GM19238 (cell line): Measurements from ENCODE around the gene LUM.

ENCODE experiments used
- DNase-seq: peaks from one replicate; pipeline ENCODE4 v3.0.0; 2011; ENCODE audit warnings: low spot score; ENCODE audit not compliant: insufficient read length

LUM gene, protein sequence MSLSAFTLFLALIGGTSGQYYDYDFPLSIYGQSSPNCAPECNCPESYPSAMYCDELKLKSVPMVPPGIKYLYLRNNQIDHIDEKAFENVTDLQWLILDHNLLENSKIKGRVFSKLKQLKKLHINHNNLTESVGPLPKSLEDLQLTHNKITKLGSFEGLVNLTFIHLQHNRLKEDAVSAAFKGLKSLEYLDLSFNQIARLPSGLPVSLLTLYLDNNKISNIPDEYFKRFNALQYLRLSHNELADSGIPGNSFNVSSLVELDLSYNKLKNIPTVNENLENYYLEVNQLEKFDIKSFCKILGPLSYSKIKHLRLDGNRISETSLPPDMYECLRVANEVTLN

GRCh38 chr12:91111366-91112325 lies at the start of gene LUM:
Gene LUM (minus strand): TSS chr12:91111494. CDS start chr12:91108979, 2,515 bp downstream.
- no peak for DNase-seq

GRCh38 chr12:91161009-91161408 lies 49.7 kb upstream of the LUM start:
- DNase-seq: no peak

DNA sequence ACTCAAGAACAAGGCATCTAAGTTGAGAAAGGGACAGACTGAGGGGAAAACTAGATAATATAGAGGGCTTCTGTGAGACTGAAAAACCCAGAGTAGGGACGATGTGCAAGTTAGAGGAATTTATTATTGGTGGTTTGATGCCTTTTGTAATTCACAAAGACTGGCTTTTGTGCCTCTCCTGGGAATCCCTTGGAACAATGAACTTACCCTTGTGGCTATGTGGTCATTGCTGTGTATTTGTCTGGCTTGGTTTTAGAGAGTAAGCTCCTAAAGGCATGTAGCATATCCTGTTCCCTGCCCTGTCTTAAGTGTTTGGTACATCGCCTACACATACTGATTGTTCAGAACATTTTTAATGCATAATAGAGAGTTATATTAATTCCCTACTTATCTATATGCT lies 44.7 kb upstream of the LUM start:
- DNase-seq: no peak

DNA sequence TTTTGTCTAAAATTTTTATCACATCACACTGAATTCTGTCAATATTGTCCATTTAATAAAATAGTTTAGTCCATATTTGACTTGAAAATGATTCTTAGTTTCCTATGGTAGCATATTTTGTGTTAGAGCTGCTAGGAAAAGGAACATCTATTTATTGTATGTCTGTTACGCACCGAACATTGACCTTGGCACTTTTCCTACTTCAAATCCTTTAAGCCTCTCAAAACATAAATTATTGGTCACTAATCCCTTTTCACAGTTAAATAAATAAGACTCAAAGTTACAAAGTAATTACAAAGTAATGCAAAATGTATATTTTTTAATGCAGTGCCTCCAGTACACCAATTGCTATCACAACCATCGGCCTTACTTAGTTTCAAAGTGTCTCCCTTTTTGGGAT lies 42.8 kb upstream of the LUM start:
- no peak for DNase-seq

GRCh38 chr12:91144053-91144452 lies 32.8 kb upstream of the LUM start:
- DNase-seq: no peak

DNA sequence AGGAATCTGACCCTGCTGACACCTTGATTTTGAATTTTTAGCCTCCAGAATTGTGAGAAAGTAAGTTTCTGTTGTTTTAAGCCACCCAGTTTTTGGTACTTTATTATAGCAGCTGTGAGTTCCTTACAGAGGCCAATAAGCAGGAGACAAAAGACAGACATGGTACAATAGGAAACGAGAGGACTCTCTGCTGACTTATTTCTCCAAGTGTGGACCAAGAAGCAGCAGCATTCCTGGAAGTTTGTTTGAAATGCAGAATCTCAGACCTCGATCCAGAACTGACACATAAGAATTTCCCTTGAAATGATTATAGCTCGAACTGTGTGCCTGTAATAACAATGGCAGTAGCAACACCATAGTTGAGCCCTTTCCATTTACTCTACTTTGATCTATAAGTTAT lies 31.9 kb upstream of the LUM start:
- DNase-seq: no peak

- no peak for DNase-seq
Observed at GRCh38 chr12:91142221-91142631, 30.9 kb upstream of the LUM start.

GRCh38 chr12:91140026-91140931 lies 29.0 kb upstream of the LUM start:
- DNase-seq: no peak

GRCh38 chr12:91139286-91139685 lies 28.0 kb upstream of the LUM start:
- DNase-seq: no peak

- DNase-seq: no peak
Observed at GRCh38 chr12:91138337-91138920, 27.1 kb upstream of the LUM start.

DNA sequence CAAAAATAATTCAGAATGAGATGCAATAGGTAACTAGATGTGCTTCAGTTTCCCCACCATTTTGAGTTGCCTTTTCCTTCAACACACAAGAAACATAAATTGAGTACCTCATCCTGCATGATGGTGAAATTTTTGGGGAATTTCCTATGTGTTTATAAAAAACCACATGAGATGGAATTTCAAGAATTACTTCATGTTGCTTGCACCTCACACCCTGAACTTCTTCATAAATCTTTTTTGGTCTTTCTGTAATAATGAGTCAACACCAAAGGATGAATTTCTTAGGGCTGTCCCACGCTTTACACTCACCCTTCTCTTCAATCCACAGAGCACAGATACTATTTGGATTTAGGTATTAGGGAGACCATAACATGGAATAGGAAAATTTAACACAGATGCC lies 22.6 kb upstream of the LUM start:
- no peak for DNase-seq

DNA sequence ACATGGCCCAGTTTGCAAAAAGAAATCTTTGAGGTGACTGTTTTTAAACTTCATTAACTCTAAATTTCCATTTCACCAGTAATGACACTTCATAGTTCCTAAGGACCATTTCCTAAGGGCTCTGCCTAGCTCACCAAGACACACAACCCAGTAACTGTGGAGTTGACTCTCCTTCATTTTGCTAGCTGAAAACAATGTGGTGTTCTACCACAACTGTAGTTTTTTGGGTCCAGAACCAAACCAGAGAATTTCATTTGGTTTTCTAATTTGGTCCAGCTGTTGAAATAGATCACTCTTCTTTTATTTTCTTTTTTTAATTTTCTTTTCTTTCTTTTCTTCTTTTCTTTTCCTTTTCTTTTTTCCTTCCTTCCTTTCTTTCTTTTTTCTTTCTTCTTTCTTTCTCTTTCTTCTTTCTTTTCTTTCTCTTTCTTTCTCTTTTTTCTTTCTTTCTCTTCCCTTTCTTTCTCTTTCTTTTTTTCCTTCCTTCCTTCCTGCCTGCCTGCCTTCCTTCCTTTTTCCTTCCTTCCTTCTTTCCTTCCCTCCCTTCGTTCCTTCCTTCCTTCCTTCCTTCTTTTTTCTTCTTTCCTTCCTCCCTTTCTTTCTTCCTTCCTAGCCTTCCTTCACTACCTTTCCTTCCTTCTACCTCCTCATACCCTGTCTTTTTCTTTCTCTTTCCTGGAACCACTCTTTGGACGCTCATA lies 18.5 kb upstream of the LUM start:
- no peak for DNase-seq

DNA sequence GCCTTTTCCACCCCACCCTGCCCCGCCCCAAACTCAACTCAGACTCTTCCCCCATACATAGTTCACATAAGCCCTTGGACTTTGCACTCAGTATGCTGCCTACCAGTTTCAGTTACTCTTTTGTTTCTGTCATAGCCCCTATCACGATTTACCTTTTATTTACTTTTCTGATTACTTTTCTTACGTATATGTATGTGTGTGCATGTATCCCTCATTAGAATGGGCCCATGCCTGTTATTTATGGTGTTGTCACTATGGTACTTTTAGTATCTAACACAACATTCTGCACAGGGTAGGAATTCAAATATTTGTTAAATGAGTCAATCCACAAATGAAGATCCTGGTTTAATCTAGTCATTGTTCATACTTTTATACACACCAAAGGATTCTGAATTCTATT lies 16.5 kb upstream of the LUM start:
- no peak for DNase-seq

DNA sequence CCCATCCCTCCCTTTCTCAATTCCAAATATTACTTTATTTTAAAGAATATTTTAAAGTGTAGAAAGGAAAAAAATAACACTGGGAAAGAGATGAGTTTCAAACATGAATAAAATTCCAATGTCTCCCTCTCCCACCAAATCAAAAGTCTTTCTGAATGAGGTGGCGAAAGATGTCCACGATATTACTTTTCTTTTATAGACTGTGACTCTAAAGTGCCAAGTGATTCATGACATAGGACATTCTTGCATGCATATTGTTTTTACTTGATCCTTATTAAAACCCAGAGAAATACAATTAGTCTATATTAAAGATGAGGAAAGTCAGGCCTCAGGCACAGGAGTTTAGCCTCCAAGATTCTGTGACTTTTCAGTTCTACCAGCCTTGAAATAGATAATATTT lies 16.0 kb upstream of the LUM start:
- no peak for DNase-seq

DNA sequence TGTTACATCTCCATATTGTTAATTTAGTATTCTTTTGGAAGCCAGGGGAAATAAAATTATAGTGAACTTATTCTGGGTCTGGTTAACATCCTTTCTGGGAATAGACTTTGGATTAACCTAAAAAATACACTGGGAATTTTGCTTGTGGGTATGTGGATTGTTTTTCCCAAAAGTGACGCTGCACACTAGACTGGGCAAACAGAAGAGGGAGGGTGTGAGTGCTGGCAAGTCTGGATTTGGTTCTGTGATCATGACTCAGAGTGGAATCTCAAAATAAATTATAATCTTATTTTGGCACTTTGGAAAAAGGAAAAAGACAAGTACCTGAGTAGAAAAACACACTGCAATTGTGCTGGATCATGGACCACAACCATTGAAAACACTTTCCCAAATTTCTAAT lies 15.2 kb upstream of the LUM start:
- no peak for DNase-seq

GRCh38 chr12:91123236-91123916 lies 12.1 kb upstream of the LUM start:
- no peak for DNase-seq

- DNase-seq: no peak
Observed at GRCh38 chr12:91120781-91121180, 9.5 kb upstream of the LUM start.

GRCh38 chr12:91119089-91119488 lies 7.8 kb upstream of the LUM start:
- DNase-seq: no peak

DNA sequence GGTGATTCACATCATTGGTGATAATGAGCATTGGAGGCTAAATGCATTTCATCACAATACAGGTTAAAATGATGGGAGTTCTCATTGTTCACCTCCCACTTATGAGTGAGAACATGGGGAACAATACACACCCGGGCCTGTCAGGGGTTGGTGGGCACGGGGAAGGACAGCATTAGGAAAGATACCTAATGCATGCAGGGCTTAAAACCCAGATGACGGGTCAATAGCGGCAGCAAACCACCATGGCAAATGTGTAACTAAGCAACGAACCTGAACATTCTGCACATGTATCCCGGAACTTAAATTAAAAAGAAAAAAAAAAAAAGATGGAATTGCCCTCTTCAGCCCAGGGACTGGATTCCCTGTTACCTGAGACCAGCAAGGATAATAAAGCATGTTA lies 2.3 kb upstream of the LUM start:
- no peak for DNase-seq
